GM18867 (cell line): ENCODE results near the gene FBXL7.
"Not testable (repeated sequence)": the region's sequence is repeated elsewhere in the genome, so short reads cannot be mapped to it uniquely, and the experiment has no call there.

Source experiments
- ATAC-seq: cut with Tn5 transposase; IDR thresholded peaks from one replicate; pipeline ENCODE4 v1.9.1; 2021; ENCODE audit warnings: mild to moderate bottlenecking, moderate library complexity; ENCODE audit not compliant: unreplicated experiment

The FBXL7 gene

DNA sequence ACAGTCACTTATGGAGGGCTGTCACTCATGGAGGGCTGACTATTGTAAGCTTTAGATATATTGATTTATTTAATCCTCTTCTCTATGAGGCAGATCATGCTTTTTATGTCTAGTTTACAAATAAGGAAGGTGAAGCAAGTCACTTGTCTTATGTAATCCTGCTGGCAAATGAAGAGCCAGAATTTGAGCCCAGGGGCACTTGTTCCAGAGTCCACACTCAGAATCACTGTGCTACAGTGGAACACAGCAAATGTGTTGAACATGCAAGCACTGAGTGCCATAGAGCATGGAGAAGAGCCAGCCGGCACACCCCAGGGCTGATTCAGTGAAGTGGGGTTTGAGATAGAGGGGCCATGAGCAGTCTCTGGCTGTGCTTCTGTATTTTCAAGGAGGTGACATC, 353.0 kb downstream of the FBXL7 start:
- no peak for ATAC-seq

DNA sequence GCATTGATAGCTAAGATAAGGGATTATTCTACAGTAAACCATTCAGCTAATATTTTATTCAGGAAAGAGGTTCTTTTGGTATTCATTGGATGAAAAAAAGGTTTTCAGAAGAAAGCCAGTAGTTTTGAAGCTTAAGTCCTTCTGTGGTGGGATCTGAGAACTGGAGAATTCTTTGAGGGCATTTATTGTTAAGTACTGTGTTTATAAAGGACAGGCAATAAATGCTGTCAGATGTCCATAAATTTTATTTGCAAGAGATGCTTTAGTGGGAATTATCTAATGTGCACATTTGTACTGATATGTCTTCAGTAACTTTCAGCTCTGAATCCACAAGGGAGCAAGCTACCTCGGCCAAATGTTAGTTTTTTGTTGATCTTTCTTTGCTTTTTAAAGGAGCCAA, 358.3 kb downstream of the FBXL7 start:
- no peak for ATAC-seq

DNA sequence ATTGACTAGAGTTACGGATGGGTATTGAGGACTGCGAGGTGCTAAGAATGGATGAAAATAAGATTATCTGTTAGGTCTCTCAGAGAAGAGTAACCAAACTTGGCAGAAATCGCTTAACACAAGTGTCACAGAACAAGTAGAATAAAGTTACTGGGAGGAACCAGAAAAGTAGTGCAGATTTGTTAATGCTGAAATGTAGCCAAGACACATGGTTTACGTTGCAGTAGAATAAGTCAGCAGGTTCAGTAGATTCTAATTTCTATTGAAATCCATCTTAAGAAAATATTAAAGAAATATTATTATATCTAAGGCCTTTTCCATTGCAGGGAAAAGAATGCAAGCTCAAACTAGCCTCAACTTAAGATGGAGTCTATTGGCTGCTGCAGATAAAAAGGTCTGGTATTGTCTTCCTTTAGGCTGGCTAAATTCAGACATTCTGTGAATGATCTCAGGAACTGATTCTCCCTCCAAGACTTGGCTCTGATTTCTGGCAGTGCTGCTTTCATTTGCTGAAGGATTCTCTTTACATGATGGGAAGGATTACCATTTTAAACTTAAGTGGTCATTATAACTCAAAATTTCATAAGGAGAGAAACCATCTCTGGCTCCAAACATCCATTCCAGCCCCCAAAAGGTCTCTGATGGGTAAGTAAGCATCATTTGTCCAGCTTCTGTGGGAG, 364.7 kb downstream of the FBXL7 start:
- no peak for ATAC-seq

DNA sequence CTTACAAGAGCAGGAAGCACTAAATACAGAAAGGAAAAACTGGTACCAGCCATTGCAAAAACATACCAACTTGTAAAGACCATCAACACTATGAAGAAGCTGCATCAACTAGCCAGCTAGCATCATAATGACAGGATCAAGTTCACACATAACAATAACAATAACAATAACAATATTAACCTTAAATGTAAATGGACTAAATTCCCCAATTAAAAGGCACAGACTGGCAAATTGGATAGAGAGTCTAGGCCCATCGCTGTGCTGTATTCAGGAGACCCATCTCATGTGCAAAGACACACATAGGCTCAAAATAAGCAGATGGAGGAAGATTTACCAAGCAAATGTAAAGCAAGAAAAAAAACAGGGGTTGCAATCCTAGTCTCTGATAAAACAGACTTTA, 372.3 kb downstream of the FBXL7 start:
- not testable (repeated sequence) for ATAC-seq

DNA sequence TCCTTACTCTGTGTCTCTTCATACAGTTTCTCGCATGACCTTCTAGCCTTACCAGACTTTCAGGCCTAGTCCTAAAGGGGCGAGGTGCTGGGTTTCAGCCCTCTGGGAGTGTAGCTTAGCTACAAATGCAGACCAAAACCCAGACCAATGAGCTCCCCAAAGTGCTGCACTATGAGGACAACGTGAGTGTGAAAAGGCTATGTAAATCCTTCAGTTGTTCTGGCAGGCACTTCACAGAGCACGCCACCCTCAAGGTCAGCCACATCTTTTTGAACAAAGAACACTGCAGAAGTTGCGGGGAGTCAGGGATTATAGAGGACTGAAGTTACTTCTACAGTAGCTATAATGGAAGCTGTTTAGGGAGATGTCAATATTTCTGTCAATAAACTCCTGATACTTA, 377.9 kb downstream of the FBXL7 start:
- no peak for ATAC-seq

DNA sequence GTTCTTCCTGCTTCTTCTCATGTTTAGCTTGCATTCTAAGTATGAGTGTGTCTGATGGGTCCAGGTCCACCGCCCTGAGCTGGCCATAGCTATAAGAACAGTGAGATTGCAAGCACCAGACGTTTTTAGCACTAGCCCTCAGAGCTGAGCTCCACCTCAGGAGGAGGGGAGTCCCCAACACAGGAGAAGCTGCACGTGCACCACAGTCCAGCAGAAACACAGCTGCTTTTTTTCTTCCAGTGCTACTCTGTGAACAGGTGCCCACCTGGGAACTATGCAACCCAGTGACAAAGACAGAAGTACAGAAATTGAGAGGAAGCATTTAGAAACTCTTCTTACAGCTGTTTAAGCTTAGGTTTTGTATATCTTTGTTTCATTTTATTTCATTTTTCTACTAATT, 380.2 kb downstream of the FBXL7 start:
- ATAC-seq, result no peak

DNA sequence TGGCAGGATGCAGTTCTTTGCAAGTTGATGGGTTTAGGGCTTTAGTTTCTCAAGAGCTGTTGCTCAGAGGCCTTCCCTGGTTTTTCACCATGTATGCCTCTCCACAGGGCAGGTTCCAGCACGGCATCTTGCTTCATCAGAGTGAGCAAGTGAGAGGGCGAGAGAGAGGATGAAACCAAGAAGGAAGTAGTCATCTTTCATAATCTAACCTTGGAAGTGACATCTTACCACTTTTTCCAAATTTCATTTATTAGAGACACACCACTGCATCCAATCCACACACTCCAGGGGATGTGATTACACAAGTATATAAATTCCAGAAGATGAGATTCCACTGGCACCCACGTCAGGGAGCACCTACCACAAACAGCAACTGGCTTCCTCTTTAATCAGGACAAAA, 385.2 kb downstream of the FBXL7 start:
- no peak for ATAC-seq

DNA sequence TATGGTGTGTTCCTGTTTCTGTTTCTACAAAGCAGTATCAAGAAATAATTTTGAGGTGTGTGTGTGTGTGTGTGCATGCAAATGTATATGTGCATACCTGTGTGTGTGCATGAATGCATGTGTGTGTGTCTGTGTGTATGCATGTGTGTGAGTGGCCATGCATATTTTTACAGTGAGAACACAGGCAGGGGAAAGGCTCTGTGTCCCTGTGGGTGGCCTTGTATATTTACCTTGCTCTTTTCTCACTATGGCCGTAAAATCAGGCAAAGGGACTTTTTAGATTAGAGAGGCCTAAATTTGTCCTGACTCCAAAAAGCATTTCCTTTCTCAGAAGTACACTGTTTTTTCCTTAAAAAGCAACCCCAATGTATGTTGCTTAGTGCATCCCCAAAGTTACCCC, 386.2 kb downstream of the FBXL7 start:
- ATAC-seq, result no peak

DNA sequence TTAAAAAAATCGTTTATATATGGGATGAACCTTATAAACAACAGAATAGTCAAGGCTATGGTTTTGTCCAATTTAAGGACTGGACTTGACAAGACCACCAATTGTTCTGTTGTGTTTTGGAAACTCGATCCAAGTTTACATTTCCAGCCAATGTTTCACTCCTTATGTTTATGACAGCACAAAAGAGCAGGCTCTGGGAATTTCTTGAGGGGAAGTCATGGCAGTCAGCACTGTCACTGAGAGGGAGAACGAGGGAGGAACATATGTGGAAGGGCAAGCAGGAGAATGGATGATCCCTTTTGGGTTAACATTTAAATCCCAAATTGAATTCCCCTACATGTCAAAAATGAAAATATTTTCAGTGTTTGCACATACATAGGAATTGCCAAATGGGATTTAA, 387.1 kb downstream of the FBXL7 start:
- ATAC-seq, result no peak

DNA sequence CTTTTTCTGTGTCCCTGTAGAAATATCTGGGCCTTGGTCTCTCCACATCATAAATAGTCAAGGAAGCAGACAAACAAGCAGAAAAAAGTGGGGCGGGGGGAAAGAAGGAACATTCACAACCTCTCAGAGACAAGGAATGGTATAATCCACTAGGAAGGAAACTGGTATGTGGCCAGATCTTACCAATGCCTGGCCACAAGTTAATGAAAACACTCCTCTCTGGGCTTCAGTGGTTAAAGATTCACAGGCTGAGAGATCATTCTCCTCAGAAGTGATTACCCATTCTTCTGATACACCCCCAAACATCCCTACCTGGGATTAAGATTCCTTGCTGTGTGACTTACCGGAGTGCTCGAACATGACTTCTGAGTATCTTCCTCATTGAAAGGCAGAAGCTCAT, 389.0 kb downstream of the FBXL7 start:
- ATAC-seq, result no peak

DNA sequence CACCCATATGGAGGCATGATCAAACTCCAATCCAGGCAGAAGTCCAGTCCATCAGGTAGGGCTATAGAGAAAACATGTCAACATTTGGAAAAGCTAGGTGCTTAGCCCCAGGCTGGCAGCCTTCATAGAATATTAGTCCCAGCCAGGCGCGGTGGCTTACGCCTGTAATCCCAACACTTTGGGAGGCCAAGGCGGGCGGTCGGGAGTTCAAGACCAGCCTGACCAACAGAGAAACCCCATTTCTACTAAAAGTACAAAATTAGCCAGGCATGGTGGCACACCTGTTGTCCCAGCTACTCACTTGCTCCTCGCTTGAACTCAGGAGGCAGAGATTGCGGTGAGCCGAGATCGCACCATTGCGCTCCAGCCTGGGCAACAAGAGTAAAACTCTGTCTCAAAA, 393.9 kb downstream of the FBXL7 start:
- no peak for ATAC-seq

DNA sequence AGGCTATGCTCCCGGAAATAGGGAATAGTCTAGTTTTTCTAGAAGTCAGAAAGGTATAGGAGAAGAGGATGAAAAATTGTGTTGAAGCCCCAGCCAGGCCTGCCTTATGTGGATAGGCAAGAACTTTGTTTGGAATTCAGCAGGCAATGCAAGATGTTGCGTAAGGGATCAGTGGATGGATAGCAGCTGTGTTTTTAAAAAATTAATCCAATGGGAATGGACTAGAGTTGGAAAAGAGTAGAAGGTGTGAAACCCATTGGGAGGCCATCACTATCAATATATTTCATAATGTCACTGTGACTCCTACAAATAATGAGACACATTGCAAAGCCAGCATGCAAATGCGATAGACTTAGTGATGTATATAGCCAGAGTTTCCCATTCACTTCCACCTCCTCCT, 397.7 kb downstream of the FBXL7 start:
- no peak for ATAC-seq

DNA sequence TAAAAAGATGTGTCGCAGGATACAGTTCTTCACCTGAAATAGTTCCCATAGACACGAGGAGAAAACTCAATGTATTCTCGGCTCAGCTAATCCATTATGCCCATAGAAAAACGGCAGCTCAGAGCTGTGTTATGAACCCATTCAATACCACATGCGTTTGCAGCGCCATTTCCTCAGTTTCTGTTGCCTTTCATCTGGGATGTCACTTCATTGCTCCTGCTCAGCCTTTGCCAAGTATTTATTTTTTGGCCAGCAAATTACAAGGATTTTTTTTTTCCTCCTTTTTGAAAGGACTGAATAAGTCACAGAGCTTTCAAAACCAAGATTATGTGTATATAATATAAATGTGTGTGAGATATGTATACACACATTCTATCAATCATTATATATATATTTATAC, 398.7 kb downstream of the FBXL7 start:
- no peak for ATAC-seq

DNA sequence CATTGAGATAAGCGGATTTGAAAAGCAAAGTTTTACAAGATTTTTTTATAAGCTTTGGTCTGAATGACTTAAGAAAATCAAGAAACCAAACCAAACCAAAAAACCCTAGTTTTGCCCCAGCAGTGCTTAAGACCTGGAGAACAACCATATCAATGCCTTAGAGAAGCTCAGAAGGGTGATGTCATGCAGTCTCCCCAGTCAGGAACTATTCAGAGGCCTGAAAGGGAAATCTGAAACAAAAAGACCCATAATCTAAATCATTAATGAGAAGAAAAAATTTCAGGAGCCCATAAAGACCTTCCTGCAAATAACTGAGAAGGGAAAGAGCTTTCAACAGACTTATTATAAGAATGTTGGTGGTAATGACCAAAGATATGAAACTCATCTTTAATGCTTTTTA, 399.5 kb downstream of the FBXL7 start:
- no peak for ATAC-seq

DNA sequence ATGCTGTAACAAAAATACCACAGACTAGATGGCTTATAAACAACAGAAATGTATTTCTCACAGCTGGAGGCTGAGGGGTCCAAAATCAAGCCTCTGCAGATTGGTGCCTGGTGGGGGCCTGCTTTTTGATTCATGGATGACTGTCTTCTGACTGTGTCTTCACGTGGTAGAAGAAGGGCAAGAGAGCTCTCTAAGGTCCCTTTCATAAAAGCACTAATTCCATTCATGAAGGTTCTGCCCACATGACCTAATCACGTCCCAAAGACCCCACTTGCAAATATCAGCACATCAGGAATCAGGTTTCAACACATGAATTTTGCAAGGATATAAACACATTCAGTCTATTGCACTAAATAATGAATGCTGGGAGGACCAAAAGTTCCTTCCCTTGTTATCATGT, 401.2 kb downstream of the FBXL7 start:
- no peak for ATAC-seq

DNA sequence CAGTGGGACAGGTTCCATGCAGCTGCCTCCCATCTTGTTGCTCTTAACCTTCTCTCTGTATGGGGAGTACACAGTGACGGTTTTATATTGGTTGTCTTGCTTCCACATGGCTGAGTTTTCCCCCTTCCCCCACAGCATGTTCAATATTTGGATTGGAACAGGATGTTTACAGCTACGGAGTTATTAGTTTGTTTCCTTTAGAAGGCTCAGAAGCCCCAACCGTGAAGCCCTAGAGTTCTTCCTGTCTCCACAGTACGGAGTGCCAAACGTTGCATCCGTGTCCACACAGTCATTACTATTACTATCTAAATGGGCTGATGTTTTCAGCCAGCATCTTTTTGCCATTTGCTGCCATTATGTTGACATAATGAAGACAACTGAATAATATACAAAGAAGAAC, 402.1 kb downstream of the FBXL7 start:
- ATAC-seq, result no peak

DNA sequence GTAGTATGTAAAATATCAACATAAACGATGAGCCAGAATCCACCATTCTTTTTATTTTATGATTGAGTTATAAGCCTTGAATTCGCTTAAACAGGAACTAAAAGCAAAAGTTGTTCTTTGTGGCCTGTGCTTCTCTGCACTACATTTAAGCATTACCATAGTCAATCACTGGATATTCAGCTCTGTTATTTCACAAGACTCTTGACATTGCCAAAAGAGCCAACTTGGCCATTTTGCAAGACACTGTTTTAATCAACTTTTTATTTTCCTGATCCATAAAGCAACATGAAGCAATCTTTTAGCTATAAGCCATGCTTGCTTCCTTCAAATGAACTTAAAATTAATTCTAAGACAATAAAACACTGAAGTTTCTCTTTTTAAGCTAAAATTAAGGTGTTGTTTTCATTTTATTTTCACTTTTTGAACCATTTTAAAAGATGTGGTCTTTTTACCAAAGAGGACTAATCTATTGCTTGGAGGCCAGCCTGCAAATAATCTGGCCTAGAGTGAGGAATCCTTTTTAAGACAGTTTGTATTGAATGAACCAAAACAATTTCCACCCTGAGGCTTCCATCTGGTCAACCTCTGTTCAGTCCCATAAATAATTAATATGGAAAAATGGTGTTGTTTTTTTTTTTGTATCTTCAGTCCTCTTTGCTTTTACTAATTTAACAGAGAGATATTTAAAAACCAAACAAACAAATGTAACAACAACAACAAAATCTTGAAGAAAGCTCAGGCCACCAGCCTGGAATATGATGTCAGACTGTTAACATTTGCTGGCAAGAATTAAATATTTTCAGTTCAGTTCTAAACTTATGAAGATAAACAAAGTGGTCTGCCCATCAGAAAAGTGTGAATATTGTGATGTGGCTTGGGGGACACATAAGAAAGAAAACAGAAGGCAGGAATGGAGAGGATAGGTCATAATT, 405.2 kb downstream of the FBXL7 start:
- no peak for ATAC-seq

DNA sequence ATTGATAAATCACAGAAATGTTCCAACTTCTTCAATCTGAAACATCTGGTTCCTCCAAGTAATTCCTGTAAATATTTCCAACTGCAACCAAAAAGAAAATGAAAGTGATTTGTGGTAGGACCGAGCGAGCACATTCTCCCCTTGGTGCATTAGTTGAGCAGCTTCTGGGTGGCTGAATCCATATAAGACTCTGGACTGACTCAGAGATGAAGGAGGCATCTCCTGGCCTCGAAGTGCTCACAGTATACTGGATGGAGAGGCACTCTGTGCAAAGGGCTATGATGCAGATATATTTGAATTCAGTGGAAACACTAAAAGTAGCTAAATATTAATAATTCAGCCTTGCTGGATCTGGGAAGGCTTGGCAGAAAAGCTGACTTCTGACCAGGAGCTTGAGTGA, 414.7 kb downstream of the FBXL7 start:
- ATAC-seq, result no peak

DNA sequence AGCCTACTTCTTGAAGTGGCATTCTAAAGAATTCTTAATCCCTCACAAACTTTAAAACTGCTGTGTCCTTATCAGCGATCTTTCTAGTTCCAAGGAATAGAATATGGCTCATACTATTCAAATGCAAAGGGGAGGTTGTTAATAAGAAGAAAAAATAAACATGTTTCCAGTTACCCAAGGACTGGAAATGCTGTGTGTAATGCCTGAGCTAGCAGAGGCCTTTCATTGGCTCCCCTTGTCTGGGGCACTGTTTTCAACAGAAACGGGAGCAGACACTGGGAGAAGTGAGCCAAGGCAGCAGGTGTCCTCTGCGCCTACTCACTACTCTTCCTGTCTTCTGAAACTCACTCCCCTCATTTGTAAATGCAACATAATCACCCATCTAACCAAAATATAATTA, 426.6 kb downstream of the FBXL7 start:
- no peak for ATAC-seq

DNA sequence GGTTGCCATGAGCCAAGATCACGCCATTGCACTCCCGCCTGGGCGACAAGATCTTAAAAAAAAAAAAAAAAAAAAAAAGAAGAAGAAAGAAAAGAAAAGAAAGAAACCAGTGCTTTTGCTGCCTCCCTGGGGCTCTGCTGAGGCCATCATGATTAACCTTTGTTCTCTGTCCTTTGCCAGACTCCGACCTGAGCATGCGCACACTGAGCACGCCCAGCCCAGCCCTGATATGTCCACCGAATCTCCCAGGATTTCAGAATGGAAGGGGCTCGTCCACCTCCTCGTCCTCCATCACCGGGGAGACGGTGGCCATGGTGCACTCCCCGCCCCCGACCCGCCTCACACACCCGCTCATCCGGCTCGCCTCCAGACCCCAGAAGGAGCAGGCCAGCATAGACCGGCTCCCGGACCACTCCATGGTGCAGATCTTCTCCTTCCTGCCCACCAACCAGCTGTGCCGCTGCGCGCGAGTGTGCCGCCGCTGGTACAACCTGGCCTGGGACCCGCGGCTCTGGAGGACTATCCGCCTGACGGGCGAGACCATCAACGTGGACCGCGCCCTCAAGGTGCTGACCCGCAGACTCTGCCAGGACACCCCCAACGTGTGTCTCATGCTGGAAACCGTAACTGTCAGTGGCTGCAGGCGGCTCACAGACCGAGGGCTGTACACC, 427.9 kb downstream of the FBXL7 start:
- no peak for ATAC-seq

DNA sequence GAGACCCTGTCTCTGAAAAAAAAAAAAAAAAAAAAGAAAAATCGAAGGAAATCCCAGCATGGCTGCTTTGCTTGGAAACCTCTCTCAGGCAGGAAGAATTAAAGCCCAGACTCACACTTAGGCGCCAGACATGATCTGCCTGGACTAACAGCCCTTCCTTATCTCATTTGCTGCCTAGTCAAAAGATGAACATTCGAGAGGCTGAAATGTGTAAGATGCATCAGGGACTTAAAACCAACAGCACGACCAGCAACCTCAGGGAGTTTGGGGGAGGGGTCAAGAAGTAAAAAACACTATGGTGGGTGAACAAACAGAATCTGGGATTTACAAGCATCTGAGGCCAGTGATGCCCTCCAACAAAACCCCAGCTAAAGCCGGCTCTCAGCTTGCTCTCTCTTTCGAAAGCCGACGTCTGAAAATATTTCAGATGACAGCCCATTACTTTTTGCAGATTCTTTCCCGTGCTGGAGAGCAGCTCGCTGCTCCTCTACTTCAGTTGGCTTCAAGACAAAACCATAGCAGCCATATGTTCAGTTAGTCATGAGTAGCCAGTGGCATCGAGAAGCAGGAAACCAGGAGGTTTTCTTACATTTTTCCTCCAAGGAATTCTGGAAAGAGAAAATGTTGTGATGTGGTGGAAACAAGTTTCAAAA, 429.8 kb downstream of the FBXL7 start:
- ATAC-seq, result no peak
